Keratinocyte (primary cell): Measurements from ENCODE around the gene RNU7-1.

ENCODE experiments used
- EZH2 ChIP-seq: IDR thresholded peaks from one replicate; pipeline ENCODE4 v1.6.1; 2012; ENCODE audit warnings: inconsistent platforms, mild to moderate bottlenecking, low read length, moderate library complexity
- TF ChIP-seq, protein P1 (sequence below), 3 experiments: IDR thresholded peaks in 1 of 3; conservative IDR thresholded peaks in 1 of 3; optimal IDR thresholded peaks in 1 of 3; 2 replicates in 2 of 3; 3 replicates in 1 of 3; pipeline versions ENCODE3 to v1.5.1; 2011; ENCODE audit warnings: low read length in 3 of 3, mild to moderate bottlenecking in 3 of 3, moderate library complexity in 2 of 3, control low read depth in 1 of 3, inconsistent platforms in 1 of 3; ENCODE audit not compliant: insufficient read depth in 2 of 3; ENCODE audit errors: extremely low read depth in 1 of 3

DNA sequence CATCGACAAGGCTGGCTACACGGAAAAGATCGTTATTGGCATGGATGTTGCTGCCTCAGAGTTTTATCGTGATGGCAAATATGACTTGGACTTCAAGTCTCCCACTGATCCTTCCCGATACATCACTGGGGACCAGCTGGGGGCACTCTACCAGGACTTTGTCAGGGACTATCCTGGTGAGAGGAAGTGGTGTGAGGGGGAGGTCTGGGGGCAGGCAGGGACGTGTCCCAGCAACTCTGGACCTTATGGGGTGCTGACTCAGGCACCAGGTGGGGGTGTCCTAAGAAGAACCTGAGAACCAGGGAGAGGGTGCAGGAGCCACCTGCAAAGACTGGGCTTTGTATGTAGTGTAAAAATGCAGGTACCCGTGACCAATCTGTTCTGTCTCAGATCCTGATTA lies 24.0 kb upstream of the RNU7-1 start:
- TF ChIP-seq, protein P1, sequence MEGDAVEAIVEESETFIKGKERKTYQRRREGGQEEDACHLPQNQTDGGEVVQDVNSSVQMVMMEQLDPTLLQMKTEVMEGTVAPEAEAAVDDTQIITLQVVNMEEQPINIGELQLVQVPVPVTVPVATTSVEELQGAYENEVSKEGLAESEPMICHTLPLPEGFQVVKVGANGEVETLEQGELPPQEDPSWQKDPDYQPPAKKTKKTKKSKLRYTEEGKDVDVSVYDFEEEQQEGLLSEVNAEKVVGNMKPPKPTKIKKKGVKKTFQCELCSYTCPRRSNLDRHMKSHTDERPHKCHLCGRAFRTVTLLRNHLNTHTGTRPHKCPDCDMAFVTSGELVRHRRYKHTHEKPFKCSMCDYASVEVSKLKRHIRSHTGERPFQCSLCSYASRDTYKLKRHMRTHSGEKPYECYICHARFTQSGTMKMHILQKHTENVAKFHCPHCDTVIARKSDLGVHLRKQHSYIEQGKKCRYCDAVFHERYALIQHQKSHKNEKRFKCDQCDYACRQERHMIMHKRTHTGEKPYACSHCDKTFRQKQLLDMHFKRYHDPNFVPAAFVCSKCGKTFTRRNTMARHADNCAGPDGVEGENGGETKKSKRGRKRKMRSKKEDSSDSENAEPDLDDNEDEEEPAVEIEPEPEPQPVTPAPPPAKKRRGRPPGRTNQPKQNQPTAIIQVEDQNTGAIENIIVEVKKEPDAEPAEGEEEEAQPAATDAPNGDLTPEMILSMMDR (optimal IDR thresholded peaks at IDR 0.05 in 1 of 3, IDR thresholded peaks at IDR 0.05 in 1 of 3, conservative IDR thresholded peaks at IDR 0.05 in 1 of 3; ENCODE audit: extremely low read depth in 1 of 3, insufficient read depth in 2 of 3, low read length in 3 of 3) = peak; percentile 3 to 59 (median 34)
- no peak for TF ChIP-seq EZH2
